Right kidney (tissue), 1 donor: ENCODE data around the gene MRLN.

ENCODE experiments used
- DNase-seq: peaks from one replicate; pipeline ENCODE4 v3.0.0-alpha.2; 2016

The MRLN gene

DNA sequence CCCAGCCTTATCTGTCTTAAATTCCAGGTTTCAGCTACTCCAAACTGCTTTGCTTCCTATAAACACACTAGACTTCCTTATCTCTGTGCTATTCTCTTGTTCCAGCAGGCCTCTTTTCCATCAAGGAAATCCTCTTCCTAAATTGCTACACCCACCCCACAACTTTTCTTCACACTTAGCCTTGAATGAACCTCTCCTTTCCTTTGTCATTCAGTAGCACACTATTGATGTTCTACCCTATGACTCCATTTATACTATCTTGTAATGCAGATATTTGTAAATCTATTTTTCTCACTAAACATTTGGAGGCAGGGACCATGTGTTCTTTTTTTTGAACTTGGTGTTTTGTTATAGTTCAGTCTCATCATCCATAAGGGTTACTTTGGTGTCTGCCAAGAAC lies 47.3 kb downstream of the MRLN start:
- no peak for DNase-seq

GRCh38 chr10:59704630-59705029 lies 48.6 kb downstream of the MRLN start:
- DNase-seq = no peak

GRCh38 chr10:59702347-59702746 lies 50.9 kb downstream of the MRLN start:
- no peak for DNase-seq

- DNase-seq = no peak
Observed at GRCh38 chr10:59700709-59701108, 52.5 kb downstream of the MRLN start.

DNA sequence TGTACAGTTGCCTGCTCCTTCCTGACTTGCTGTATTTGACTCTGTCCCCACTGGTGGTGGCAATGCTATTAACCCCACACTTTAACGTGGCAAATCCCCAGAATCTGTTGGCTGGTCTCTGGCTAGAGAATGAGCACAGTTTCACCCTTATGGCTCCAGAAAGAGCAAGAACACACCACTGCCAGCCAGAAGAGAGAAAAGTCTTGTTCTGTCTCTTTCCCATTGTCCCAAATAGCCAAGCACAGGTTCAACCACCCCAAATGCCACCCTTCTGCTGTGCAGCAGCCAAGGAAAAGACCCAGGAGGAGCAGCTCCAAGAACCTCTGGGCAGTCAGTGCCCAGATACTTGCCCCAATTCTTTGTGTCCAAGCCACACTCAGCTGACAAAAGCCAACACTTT lies 54.9 kb downstream of the MRLN start:
- no peak for DNase-seq

GRCh38 chr10:59695637-59696036 lies 57.6 kb downstream of the MRLN start:
- DNase-seq = no peak

- no peak for DNase-seq
Observed at GRCh38 chr10:59694936-59695335, 58.3 kb downstream of the MRLN start.

GRCh38 chr10:59692113-59692512 lies 61.1 kb downstream of the MRLN start:
- no peak for DNase-seq

- no peak for DNase-seq
Observed at GRCh38 chr10:59688921-59689351, 64.3 kb downstream of the MRLN start.

GRCh38 chr10:59687657-59688056 lies 65.6 kb downstream of the MRLN start:
- no peak for DNase-seq
